Epithelial cell of esophagus (primary cell): ENCODE results near the gene STOML3.

Source experiments
- DNase-seq: peaks from one replicate; pipeline ENCODE4 v3.0.0; 2010; ENCODE audit warnings: low read depth
- H3K4me3 ChIP-seq: 2 replicates; pipeline ENCODE4 v1.5.1; 2011; ENCODE audit warnings: mild to moderate bottlenecking, low read length, control low read depth
- TF ChIP-seq, protein P1 (sequence below): IDR thresholded peaks from 2 replicates; pipeline ENCODE4 v1.5.1; 2011; ENCODE audit warnings: low read depth, mild to moderate bottlenecking, low read length, control low read depth, inconsistent platforms; ENCODE audit not compliant: insufficient read depth; ENCODE audit errors: missing control alignments

The STOML3 gene

DNA sequence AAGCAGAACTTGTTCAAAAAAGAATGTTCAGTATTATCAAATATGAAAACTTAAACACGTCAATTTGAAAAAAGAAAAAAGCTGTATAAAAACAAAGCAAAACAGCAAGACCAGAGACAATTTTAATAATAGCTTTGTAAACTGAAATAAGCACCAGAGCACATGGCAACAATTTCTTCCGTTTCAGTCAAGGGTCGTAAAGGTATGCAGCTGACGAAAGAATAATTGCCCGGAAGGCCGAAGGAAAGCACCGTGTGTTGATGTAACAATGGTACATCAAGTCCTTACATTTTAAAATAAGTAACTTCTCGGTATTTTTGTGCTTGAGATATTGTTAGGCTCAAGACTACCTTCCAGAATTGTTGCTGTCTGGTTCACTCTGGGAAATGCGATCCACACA is 45.6 kb upstream of the STOML3 start:
- DNase-seq, result peak; percentile 48
- TF ChIP-seq, protein P1, sequence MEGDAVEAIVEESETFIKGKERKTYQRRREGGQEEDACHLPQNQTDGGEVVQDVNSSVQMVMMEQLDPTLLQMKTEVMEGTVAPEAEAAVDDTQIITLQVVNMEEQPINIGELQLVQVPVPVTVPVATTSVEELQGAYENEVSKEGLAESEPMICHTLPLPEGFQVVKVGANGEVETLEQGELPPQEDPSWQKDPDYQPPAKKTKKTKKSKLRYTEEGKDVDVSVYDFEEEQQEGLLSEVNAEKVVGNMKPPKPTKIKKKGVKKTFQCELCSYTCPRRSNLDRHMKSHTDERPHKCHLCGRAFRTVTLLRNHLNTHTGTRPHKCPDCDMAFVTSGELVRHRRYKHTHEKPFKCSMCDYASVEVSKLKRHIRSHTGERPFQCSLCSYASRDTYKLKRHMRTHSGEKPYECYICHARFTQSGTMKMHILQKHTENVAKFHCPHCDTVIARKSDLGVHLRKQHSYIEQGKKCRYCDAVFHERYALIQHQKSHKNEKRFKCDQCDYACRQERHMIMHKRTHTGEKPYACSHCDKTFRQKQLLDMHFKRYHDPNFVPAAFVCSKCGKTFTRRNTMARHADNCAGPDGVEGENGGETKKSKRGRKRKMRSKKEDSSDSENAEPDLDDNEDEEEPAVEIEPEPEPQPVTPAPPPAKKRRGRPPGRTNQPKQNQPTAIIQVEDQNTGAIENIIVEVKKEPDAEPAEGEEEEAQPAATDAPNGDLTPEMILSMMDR, result no peak
- peak overlapping the region; percentile 95 for H3K4me3 ChIP-seq

DNA sequence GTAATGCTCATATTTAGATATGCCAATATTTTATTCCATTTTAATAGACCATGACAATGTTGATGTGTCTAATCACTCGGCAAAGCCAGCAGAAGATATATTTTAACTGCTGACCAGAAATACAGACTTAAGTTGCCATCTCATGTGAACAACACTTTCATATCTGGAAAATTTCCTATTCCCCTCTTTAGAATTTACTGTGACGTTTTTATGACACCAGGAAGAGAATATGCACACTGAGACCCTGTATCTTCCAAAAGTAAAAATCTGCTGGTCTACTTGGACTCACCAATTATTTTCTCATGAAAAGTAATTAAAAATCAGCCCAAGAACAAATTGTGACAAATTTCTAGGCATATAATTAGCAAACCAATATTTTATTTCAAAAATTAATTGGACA is 45.2 kb upstream of the STOML3 start:
- TF ChIP-seq, protein P1, result no peak
- peak overlapping the region; percentile 95 for H3K4me3 ChIP-seq
- no peak for DNase-seq

DNA sequence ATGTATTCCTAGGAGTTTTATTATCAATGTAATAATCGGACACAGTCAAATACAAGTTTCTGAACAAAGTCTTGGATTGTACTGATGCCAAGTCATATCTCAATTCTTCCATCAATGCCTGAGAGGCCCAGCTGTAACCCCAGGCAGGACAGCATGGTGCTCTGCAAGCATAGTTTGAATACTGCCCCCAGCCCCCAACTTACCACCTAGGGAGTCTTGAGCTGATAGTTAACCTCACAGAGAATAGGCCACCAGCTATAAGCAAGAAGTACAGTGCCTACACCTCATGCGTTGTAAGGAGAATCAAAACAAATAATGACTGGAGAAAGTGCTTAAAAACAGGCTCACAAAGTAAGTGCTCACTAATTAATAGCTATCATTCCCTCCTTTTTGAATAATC is 44.6 kb upstream of the STOML3 start:
- H3K4me3 ChIP-seq, result peak overlapping the region; percentile 95
- TF ChIP-seq, protein P1, result no peak
- no peak for DNase-seq

DNA sequence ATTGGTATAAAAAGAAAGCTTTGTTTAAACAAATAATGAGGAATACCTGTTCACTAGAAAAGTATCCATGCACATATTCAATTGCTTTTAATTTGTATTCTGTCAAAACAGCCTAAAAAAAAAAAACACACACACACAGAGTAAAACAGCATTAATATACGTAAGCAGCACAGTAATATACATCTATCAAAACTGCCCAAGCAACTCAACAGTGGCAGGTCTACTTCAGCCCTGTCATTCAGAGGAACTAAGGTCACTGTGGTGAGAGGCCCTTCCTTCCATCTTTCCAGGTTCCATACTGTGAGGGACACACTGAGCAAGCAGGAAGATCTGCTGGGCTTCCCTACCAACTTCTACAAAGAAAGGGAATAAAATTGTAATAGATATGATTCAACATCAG is 43.5 kb upstream of the STOML3 start:
- H3K4me3 ChIP-seq, result no peak overlapping the region
- DNase-seq, result no peak
- TF ChIP-seq, protein P1, result no peak

DNA sequence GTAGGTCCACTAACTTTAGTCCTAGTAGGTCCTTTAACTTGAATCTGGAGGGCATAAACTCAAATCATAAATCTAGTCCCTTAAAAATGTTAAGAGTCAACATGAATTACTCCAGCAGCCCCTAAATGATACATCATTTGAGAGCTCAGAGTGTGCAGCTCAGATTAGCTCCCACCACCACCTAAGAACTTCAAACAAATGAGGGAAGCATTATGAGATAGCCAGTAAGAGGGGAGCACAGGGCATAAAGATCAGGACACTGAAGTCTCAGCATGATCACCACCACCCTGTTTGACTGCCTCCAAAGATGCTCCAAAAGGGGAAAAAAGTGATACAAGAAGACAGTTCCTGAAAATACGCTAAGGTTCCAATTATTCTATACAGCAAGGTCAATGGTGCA is 41.5 kb upstream of the STOML3 start:
- DNase-seq, result no peak
- H3K4me3 ChIP-seq, result no peak overlapping the region
- TF ChIP-seq, protein P1, result no peak

DNA sequence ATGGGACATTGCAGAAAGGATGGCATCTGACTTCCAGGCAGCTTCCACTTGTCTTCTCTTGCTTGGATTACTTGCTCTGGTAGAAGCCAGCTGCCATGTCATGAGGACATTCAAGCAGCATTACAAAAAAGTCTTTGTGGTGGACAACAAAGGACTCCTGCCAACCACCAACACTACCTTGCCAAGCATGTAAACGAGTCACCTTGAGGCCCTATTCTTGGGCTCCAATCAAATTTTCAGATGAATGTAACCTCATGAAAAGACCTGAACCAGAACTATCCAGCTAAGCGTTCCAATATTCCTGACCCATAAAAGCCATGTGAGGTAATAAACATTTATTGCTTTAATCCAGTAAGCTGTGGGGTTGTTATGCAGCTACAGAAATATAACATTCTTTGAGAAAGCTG is 34.8 kb upstream of the STOML3 start:
- TF ChIP-seq, protein P1, result no peak
- no peak for DNase-seq
- H3K4me3 ChIP-seq, result no peak overlapping the region

DNA sequence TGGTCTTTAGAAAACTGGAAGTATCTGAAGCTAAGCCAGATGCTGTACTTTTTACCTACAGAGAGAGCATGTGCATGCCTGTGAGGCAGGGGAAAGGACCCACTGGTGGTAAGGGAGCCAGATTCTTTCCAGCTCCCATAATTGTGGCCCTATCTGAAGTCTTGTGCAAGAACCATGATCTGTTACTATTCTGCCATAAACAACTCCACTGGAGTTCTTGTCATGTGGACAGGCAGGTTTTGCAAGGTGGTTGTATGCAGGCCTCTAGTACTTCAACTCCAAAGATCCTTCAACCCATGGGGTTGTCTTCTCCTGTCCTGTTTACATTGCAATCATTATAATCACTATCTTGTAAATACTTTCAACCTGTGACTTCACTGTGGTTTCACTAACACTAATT is 33.1 kb upstream of the STOML3 start:
- TF ChIP-seq, protein P1, result no peak
- no peak overlapping the region for H3K4me3 ChIP-seq
- peak; percentile 86 for DNase-seq
